Measurements from ENCODE around the gene ING1.

Gene ING1

GRCh38 chr13:110680852-110681251 lies 32.6 kb upstream of the ING1 start:
- Histone ChIP-seq H3K36me3 (ENCODE audit: control insufficient read depth in 1 of 2, insufficient read depth in 2 of 2, low read length in 2 of 2) (peaks cover 19 to 57% of the 10 kb centered on the region in 2 donors), H3K9me3 (ENCODE audit: control insufficient read depth in 1 of 2, low read length in 2 of 2) (no peaks in the 10 kb centered on the region), H3K9ac (ENCODE audit: low read depth in 1 of 2, low read length in 2 of 2) (no peak overlapping the region), H3K27me3 (ENCODE audit: control insufficient read depth in 1 of 2, insufficient read depth in 2 of 2, low read length in 2 of 2) (no peaks in the 10 kb centered on the region), H3K4me3 (ENCODE audit: low read depth in 1 of 2, low read length in 2 of 2) (no peak overlapping the region), H3K4me1 (ENCODE audit: control insufficient read depth in 1 of 2, insufficient read depth in 2 of 2, low read length in 2 of 2) (peaks cover 9 to 16% of the 10 kb centered on the region in 2 donors), H3K27ac (ENCODE audit: low read depth, low read length) (no peak overlapping the region)

GRCh38 chr13:110681868-110682550 lies 31.5 kb upstream of the ING1 start:
- H3K4me1 ChIP-seq (ENCODE audit: control insufficient read depth in 1 of 2, insufficient read depth in 2 of 2, low read length in 2 of 2): peaks cover 9 to 16% of the 10 kb centered on the region in 2 donors
- no peaks in the 10 kb centered on the region for H3K9me3 ChIP-seq (ENCODE audit: control insufficient read depth in 1 of 2, low read length in 2 of 2)
- H3K27ac ChIP-seq (ENCODE audit: low read depth, low read length): no peak overlapping the region
- H3K36me3 ChIP-seq (ENCODE audit: control insufficient read depth in 1 of 2, insufficient read depth in 2 of 2, low read length in 2 of 2): peaks cover 23 to 58% of the 10 kb centered on the region in 2 donors
- no peaks in the 10 kb centered on the region for H3K27me3 ChIP-seq (ENCODE audit: control insufficient read depth in 1 of 2, insufficient read depth in 2 of 2, low read length in 2 of 2)
- H3K9ac ChIP-seq (ENCODE audit: low read depth in 1 of 2, low read length in 2 of 2): no peak overlapping the region
- H3K4me3 ChIP-seq (ENCODE audit: low read depth in 1 of 2, low read length in 2 of 2): no peak overlapping the region

- Histone ChIP-seq H3K36me3 (ENCODE audit: control insufficient read depth in 1 of 2, insufficient read depth in 2 of 2, low read length in 2 of 2) (peaks cover 24 to 63% of the 10 kb centered on the region in 2 donors), H3K9me3 (ENCODE audit: control insufficient read depth in 1 of 2, low read length in 2 of 2) (no peaks in the 10 kb centered on the region), H3K4me3 (ENCODE audit: low read depth in 1 of 2, low read length in 2 of 2) (no peak overlapping the region), H3K27ac (ENCODE audit: low read depth, low read length) (no peak overlapping the region), H3K4me1 (ENCODE audit: control insufficient read depth in 1 of 2, insufficient read depth in 2 of 2, low read length in 2 of 2) (peaks cover 9 to 16% of the 10 kb centered on the region in 2 donors), H3K27me3 (ENCODE audit: control insufficient read depth in 1 of 2, insufficient read depth in 2 of 2, low read length in 2 of 2) (no peaks in the 10 kb centered on the region), H3K9ac (ENCODE audit: low read depth in 1 of 2, low read length in 2 of 2) (no peak overlapping the region)
Measured at GRCh38 chr13:110682746-110683145, 30.8 kb upstream of the ING1 start.

- no peaks in the 10 kb centered on the region for H3K27me3 ChIP-seq (ENCODE audit: control insufficient read depth in 1 of 2, insufficient read depth in 2 of 2, low read length in 2 of 2)
- H3K4me1 ChIP-seq (ENCODE audit: control insufficient read depth in 1 of 2, insufficient read depth in 2 of 2, low read length in 2 of 2): peaks cover 9 to 16% of the 10 kb centered on the region in 2 donors
- H3K9ac ChIP-seq (ENCODE audit: low read depth in 1 of 2, low read length in 2 of 2): no peak overlapping the region
- no peak overlapping the region for H3K27ac ChIP-seq (ENCODE audit: low read depth, low read length)
- no peaks in the 10 kb centered on the region for H3K9me3 ChIP-seq (ENCODE audit: control insufficient read depth in 1 of 2, low read length in 2 of 2)
- no peak overlapping the region for H3K4me3 ChIP-seq (ENCODE audit: low read depth in 1 of 2, low read length in 2 of 2)
- peaks cover 20 to 62% of the 10 kb centered on the region in 2 donors for H3K36me3 ChIP-seq (ENCODE audit: control insufficient read depth in 1 of 2, insufficient read depth in 2 of 2, low read length in 2 of 2)
Measured at GRCh38 chr13:110683203-110683883, 30.2 kb upstream of the ING1 start.

- Histone ChIP-seq H3K4me1 (ENCODE audit: control insufficient read depth in 1 of 2, insufficient read depth in 2 of 2, low read length in 2 of 2) (peaks cover 9 to 16% of the 10 kb centered on the region in 2 donors), H3K9me3 (ENCODE audit: control insufficient read depth in 1 of 2, low read length in 2 of 2) (no peaks in the 10 kb centered on the region), H3K9ac (ENCODE audit: low read depth in 1 of 2, low read length in 2 of 2) (no peak overlapping the region), H3K36me3 (ENCODE audit: control insufficient read depth in 1 of 2, insufficient read depth in 2 of 2, low read length in 2 of 2) (peaks cover 18 to 56% of the 10 kb centered on the region in 2 donors), H3K27ac (ENCODE audit: low read depth, low read length) (no peak overlapping the region), H3K27me3 (ENCODE audit: control insufficient read depth in 1 of 2, insufficient read depth in 2 of 2, low read length in 2 of 2) (no peaks in the 10 kb centered on the region), H3K4me3 (ENCODE audit: low read depth in 1 of 2, low read length in 2 of 2) (no peak overlapping the region)
Measured at GRCh38 chr13:110683921-110684320, 29.6 kb upstream of the ING1 start.

- no peaks in the 10 kb centered on the region for H3K27me3 ChIP-seq (ENCODE audit: control insufficient read depth in 1 of 2, insufficient read depth in 2 of 2, low read length in 2 of 2)
- no peak overlapping the region for H3K27ac ChIP-seq (ENCODE audit: low read depth, low read length)
- H3K9ac ChIP-seq (ENCODE audit: low read depth in 1 of 2, low read length in 2 of 2): no peak overlapping the region
- H3K4me3 ChIP-seq (ENCODE audit: low read depth in 1 of 2, low read length in 2 of 2): no peak overlapping the region
- H3K9me3 ChIP-seq (ENCODE audit: control insufficient read depth in 1 of 2, low read length in 2 of 2): no peaks in the 10 kb centered on the region
- H3K36me3 ChIP-seq (ENCODE audit: control insufficient read depth in 1 of 2, insufficient read depth in 2 of 2, low read length in 2 of 2): peaks cover 18 to 54% of the 10 kb centered on the region in 2 donors
- H3K4me1 ChIP-seq (ENCODE audit: control insufficient read depth in 1 of 2, insufficient read depth in 2 of 2, low read length in 2 of 2): peaks cover 9 to 16% of the 10 kb centered on the region in 2 donors
Measured at GRCh38 chr13:110684388-110685056, 29.0 kb upstream of the ING1 start.

- H3K9me3 ChIP-seq (ENCODE audit: control insufficient read depth in 1 of 2, low read length in 2 of 2): no peaks in the 10 kb centered on the region
- H3K27me3 ChIP-seq (ENCODE audit: control insufficient read depth in 1 of 2, insufficient read depth in 2 of 2, low read length in 2 of 2): no peaks in the 10 kb centered on the region
- H3K4me3 ChIP-seq (ENCODE audit: low read depth in 1 of 2, low read length in 2 of 2): no peak overlapping the region
- H3K4me1 ChIP-seq (ENCODE audit: control insufficient read depth in 1 of 2, insufficient read depth in 2 of 2, low read length in 2 of 2): peaks cover 9 to 16% of the 10 kb centered on the region in 2 donors
- no peak overlapping the region for H3K27ac ChIP-seq (ENCODE audit: low read depth, low read length)
- no peak overlapping the region for H3K9ac ChIP-seq (ENCODE audit: low read depth in 1 of 2, low read length in 2 of 2)
- H3K36me3 ChIP-seq (ENCODE audit: control insufficient read depth in 1 of 2, insufficient read depth in 2 of 2, low read length in 2 of 2): peaks cover 17 to 52% of the 10 kb centered on the region in 2 donors
Measured at GRCh38 chr13:110685305-110686020, 28.0 kb upstream of the ING1 start.

GRCh38 chr13:110687736-110688135 lies 25.8 kb upstream of the ING1 start:
- no peaks in the 10 kb centered on the region for H3K9me3 ChIP-seq (ENCODE audit: control insufficient read depth in 1 of 2, low read length in 2 of 2)
- H3K4me3 ChIP-seq (ENCODE audit: low read depth in 1 of 2, low read length in 2 of 2): no peak overlapping the region
- H3K9ac ChIP-seq (ENCODE audit: low read depth in 1 of 2, low read length in 2 of 2): no peak overlapping the region
- H3K4me1 ChIP-seq (ENCODE audit: control insufficient read depth in 1 of 2, insufficient read depth in 2 of 2, low read length in 2 of 2): peaks cover 9 to 16% of the 10 kb centered on the region in 2 donors
- H3K36me3 ChIP-seq (ENCODE audit: control insufficient read depth in 1 of 2, insufficient read depth in 2 of 2, low read length in 2 of 2): peaks cover 12 to 40% of the 10 kb centered on the region in 2 donors
- H3K27ac ChIP-seq (ENCODE audit: low read depth, low read length): no peak overlapping the region
- no peaks in the 10 kb centered on the region for H3K27me3 ChIP-seq (ENCODE audit: control insufficient read depth in 1 of 2, insufficient read depth in 2 of 2, low read length in 2 of 2)

GRCh38 chr13:110689041-110689440 lies 24.5 kb upstream of the ING1 start:
- H3K4me3 ChIP-seq (ENCODE audit: low read depth in 1 of 2, low read length in 2 of 2): no peak overlapping the region
- H3K9me3 ChIP-seq (ENCODE audit: control insufficient read depth in 1 of 2, low read length in 2 of 2): no peaks in the 10 kb centered on the region
- peaks cover 6 to 11% of the 10 kb centered on the region in 2 donors for H3K4me1 ChIP-seq (ENCODE audit: control insufficient read depth in 1 of 2, insufficient read depth in 2 of 2, low read length in 2 of 2)
- H3K27ac ChIP-seq (ENCODE audit: low read depth, low read length): no peak overlapping the region
- H3K9ac ChIP-seq (ENCODE audit: low read depth in 1 of 2, low read length in 2 of 2): no peak overlapping the region
- H3K27me3 ChIP-seq (ENCODE audit: control insufficient read depth in 1 of 2, insufficient read depth in 2 of 2, low read length in 2 of 2): no peaks in the 10 kb centered on the region
- peaks cover 7 to 40% of the 10 kb centered on the region in 2 donors for H3K36me3 ChIP-seq (ENCODE audit: control insufficient read depth in 1 of 2, insufficient read depth in 2 of 2, low read length in 2 of 2)
